Transverse colon (tissue), 4 donors: Measurements from ENCODE around the gene MVB12A. TPM values are rescaled to one million over a fixed set of nuclear protein-coding genes. Genes with fewer than 3 reads are reported as not detected.
A peak's percentile ranks its signal among the peaks of the same experiment; 100 is the strongest.

Source experiments
- DNase-seq: peaks from one replicate; pipeline ENCODE4 v3.0.0-alpha.2; 2019
- H3K27ac ChIP-seq, 4 donors: fragments of 200-600 bp; sonication (generic); 2 replicates each; pipeline ENCODE4 v1.5.1; 2016 to 2018; ENCODE audit warnings: inconsistent platforms in 4 of 4
- H3K27me3 ChIP-seq: fragments of 200-600 bp; sonication (generic); 2 replicates; pipeline ENCODE4 v1.5.1; 2017; ENCODE audit warnings: inconsistent platforms
- H3K36me3 ChIP-seq, 4 donors: fragments of 200-600 bp; sonication (generic); 2 replicates each; pipeline ENCODE4 v1.5.1; 2017 to 2019; ENCODE audit warnings: inconsistent platforms in 4 of 4
- H3K4me1 ChIP-seq, 4 donors: fragments of 200-600 bp; sonication (generic); 2 replicates each; pipeline ENCODE4 v1.5.1; 2017 to 2020; ENCODE audit warnings: inconsistent platforms in 4 of 4
- H3K4me3 ChIP-seq, 4 donors: fragments of 200-600 bp; sonication (generic); 1 replicate in 1 of 4; 2 replicates in 3 of 4; pipeline versions ENCODE4 v1.5.1 to v1.6.1; 2017 to 2019; ENCODE audit warnings: inconsistent platforms in 4 of 4
- H3K9me3 ChIP-seq, 2 donors: fragments of 200-600 bp; sonication (generic); 2 replicates each; pipeline ENCODE4 v1.5.1; 2017 to 2019; ENCODE audit warnings: inconsistent platforms in 2 of 2
- CTCF ChIP-seq, 5 experiments: fragments of 200-600 bp in 3 of 5; fragments of 450-650 bp in 2 of 5; sonication (generic) in 3 of 5; IDR thresholded peaks; 1 replicate in 2 of 5; 2 replicates in 3 of 5; pipeline ENCODE4 v1.5.1; 2016 to 2017; ENCODE audit warnings: antibody characterized with exemption in 5 of 5, inconsistent platforms in 3 of 5, mild to moderate bottlenecking in 2 of 5, moderate library complexity in 1 of 5
- EP300 ChIP-seq: sonication (generic); formaldehyde crosslinking; IDR thresholded peaks from one replicate; pipeline ENCODE4 v1.6.1; 2017; ENCODE audit warnings: antibody characterized with exemption, low read depth
- POLR2A ChIP-seq: fragments of 450-650 bp; IDR thresholded peaks from one replicate; pipeline ENCODE4 v1.6.1; 2016; ENCODE audit warnings: antibody characterized with exemption, mild to moderate bottlenecking, moderate library complexity
- POLR2AphosphoS5 ChIP-seq, 3 donors: sonication (generic); formaldehyde crosslinking; IDR thresholded peaks; one replicate each; pipeline ENCODE4 v1.6.1; 2016; ENCODE audit warnings: antibody characterized with exemption in 3 of 3
- WGBS, 2 donors: methylation state at CpG; one replicate each; pipeline ENCODE4 v1.1.5; 2018; ENCODE audit warnings: low coverage in 1 of 2; 5-methylcytosine and 5-hydroxymethylcytosine counted together
- in situ Hi-C, 4 donors: fragments of 200-750 bp; cut with MboI; loops; one replicate each; pipeline versions ENCODE4 v1.15.0 to v1.15.1; 2017; ENCODE audit warnings: low sequenced_read_pairs in 3 of 4, low pct_ligation_motif_present in 1 of 4, low pct_unique_long_range_greater_than_20kb in 1 of 4
- intact Hi-C: fragments of 100-400 bp; cut with DNase I; formaldehyde crosslinking; loops from one replicate; pipeline ENCODE4 v1.15.1; 2023; ENCODE audit warnings: low total_unique reads
- total RNA-seq, 4 donors: library from RNA; depleted of rRNA; stranded (reverse); fragments of >200 nt; gene quantifications; one replicate each; pipeline ENCODE4 v1.1.0, GENCODE V29; 2016

Gene MVB12A
- total RNA-seq, 4 donors from 2014 or later: 22.9 to 84.2 (median 83.1) TPM

GRCh38 chr19:17458970-17459369, 39.1 kb downstream of the MVB12A start:
- intact Hi-C loops: no loop called here
- H3K27me3 ChIP-seq: peaks cover 71% of the 10 kb centered on the region
- H3K9me3 ChIP-seq: no peaks in the 10 kb centered on the region
- DNase-seq: no peak
- H3K27ac ChIP-seq: no peak overlapping the region
- TF ChIP-seq POLR2A (no peak), CTCF (IDR thresholded peaks at IDR 0.05) (no peak)
- no peak overlapping the region for H3K4me3 ChIP-seq
- H3K36me3 ChIP-seq: no peaks in the 10 kb centered on the region
- WGBS, 2 donors: 33 to 55% methylated on average over 2 to 3 of the region's 3 CpGs
- in situ Hi-C loops: no loop called here
- H3K4me1 ChIP-seq: peaks cover 0 to 3% (median 1%) of the 10 kb centered on the region in 4 donors

- no peak within 1 kb of the TSS for H3K4me3 ChIP-seq
- TF ChIP-seq EP300 (no peak), POLR2A (no peak), CTCF (IDR thresholded peaks at IDR 0.05) (no peak), POLR2AphosphoS5 (IDR thresholded peaks at IDR 0.05) (no peak)
- H3K27ac ChIP-seq: no peak within 1 kb of the TSS
- no peaks in the 10 kb centered on the region for H3K9me3 ChIP-seq
- peaks cover 55% of the 10 kb centered on the region for H3K27me3 ChIP-seq
- H3K36me3 ChIP-seq: no peaks in the 10 kb centered on the region
- no peak for DNase-seq
- 87% methylated on average over 23 of the region's 26 CpGs; no CpG with 5 or more reads in 1 of the 2 donors for WGBS, 2 donors
- in situ Hi-C loops (loop anchor here in 2 of 4 donors (10.0 kb wide), 2 partner anchors 66 to 116 kb away; partner anchors contain the start of gene CCDC194 (in 1 of the 2)), intact Hi-C loops (no loop called here)
- H3K4me1 ChIP-seq: peaks cover 0 to 2% (median under 1%) of the 10 kb centered on the region in 4 donors
These were observed 40.8 kb downstream of the MVB12A start, which contains the start of gene NXNL1 for GRCh38 chr19:17460372-17461230. TSS of gene NXNL1 (minus strand) at chr19:17460926. CDS start at chr19:17460869, 57 bp downstream.

GRCh38 chr19:17466487-17466850, 46.6 kb downstream of the MVB12A start:
- no peak for DNase-seq
- H3K4me1 ChIP-seq: peaks cover 13 to 33% (median 22%) of the 10 kb centered on the region in 4 donors
- TF ChIP-seq CTCF (IDR thresholded peaks at IDR 0.05) (peak in 1 of 5 experiments; percentile 3), EP300 (no peak)
- in situ Hi-C loops: loop anchor here in 2 of 4 donors (10.0 kb wide), 2 partner anchors 72 to 122 kb away; partner anchors contain the start of gene CCDC194 (in 1 of the 2)
- 38 to 41% methylated on average over 6 of the region's 6 CpGs for WGBS, 2 donors
- H3K4me3 ChIP-seq: no peak overlapping the region
- H3K27ac ChIP-seq: no peak overlapping the region
- intact Hi-C loops: loop anchor here (5.0 kb wide), 1 partner anchor 119 kb away; no protein-coding TSS in a partner anchor
- no peaks in the 10 kb centered on the region for H3K36me3 ChIP-seq
- H3K27me3 ChIP-seq: peaks cover 1% of the 10 kb centered on the region
- H3K9me3 ChIP-seq: no peaks in the 10 kb centered on the region

GRCh38 chr19:17467471-17468301, 47.8 kb downstream of the MVB12A start:
- H3K4me1 ChIP-seq: peaks cover 13 to 36% (median 22%) of the 10 kb centered on the region in 4 donors
- no peaks in the 10 kb centered on the region for H3K9me3 ChIP-seq
- in situ Hi-C loops: loop anchor here in 2 of 4 donors (10.0 kb wide), 2 partner anchors 73 to 123 kb away; partner anchors contain the start of gene CCDC194 (in 1 of the 2)
- 37 to 66% methylated on average over 6 to 12 of the region's 12 CpGs for WGBS, 2 donors
- TF ChIP-seq EP300 (no peak), POLR2AphosphoS5 (IDR thresholded peaks at IDR 0.05) (no peak), POLR2A (no peak), CTCF (IDR thresholded peaks at IDR 0.05) (no peak)
- no peaks in the 10 kb centered on the region for H3K27me3 ChIP-seq
- H3K4me3 ChIP-seq: no peak overlapping the region
- no peak for DNase-seq
- H3K36me3 ChIP-seq: no peaks in the 10 kb centered on the region
- intact Hi-C loops: loop anchor here (5.0 kb wide), 1 partner anchor 120 kb away; no protein-coding TSS in a partner anchor
- H3K27ac ChIP-seq: peak overlapping the region in 3 of 4 donors; percentile 82 to 88 (median 88)
